HG02943 (cell line): ENCODE data around the gene SLC6A5.

ENCODE experiments used
- ATAC-seq: cut with Tn5 transposase; IDR thresholded peaks from one replicate; pipeline ENCODE4 v1.9.1; 2021; ENCODE audit warnings: mild to moderate bottlenecking, low read depth, moderate library complexity; ENCODE audit not compliant: unreplicated experiment

The SLC6A5 gene

GRCh38 chr11:20618083-20618482 lies 18.7 kb downstream of the SLC6A5 start:
- no peak for ATAC-seq

DNA sequence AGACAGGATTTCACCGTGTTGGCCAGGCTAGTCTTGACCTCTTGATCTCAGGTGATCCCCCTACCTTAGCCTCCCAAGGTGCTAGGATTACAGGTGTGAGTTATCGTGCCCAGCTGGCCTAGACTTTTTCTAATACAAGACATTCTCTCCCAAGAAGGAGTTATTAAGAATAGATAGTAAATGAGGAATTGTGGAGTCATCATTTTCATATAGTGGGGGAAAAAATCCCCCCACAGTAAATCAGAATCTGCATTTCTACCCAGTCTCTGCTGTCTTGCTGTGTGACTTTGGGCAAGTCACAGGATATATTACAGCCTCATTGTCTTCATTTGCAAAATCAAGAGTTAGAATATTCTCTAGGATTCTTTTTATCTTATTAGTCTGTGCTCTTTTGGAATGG lies 21.6 kb downstream of the SLC6A5 start:
- no peak for ATAC-seq

- no peak for ATAC-seq
Observed at GRCh38 chr11:20621679-20622078, 22.3 kb downstream of the SLC6A5 start.

DNA sequence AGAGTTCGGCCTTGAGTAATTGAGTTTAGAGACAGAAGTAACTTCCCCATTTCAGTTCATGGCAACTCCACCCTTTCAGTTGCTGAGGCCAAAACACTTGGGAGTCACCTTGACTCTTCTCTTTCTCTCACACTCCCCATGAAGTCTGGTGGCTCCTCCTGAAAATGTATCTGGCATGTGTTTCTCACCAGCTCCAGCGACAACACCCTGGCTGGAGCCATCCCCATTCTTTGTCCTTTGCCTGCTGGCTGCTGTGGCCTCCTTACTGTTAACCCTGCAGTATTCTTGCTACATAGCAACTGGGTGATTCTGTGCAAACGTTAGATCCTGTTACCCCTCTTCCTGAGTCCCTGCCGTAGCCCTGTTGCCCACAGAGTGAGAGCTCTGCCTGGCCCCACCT lies 23.8 kb downstream of the SLC6A5 start:
- ATAC-seq = no peak

DNA sequence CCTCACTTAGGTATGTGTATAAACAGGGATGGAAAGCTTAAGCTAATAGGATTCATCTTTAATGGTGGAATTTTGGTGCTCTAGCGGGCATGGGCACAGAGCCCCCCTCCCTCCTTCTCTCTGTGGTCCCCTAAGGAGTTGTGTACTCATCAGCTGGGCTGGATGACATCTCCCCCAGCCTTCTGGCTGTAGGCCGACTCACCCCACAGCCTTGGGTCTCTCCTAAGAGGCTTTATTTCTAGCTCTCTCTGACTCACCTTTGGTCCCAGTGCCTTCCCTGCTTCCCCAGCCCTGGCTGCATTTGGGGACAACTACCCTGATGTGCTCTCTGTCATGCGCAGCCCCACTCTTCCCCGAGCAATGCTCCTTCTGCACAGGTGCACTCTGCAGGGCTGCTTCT lies 26.9 kb downstream of the SLC6A5 start:
- ATAC-seq = no peak

- no peak for ATAC-seq
Observed at GRCh38 chr11:20627026-20627425, 27.6 kb downstream of the SLC6A5 start.

DNA sequence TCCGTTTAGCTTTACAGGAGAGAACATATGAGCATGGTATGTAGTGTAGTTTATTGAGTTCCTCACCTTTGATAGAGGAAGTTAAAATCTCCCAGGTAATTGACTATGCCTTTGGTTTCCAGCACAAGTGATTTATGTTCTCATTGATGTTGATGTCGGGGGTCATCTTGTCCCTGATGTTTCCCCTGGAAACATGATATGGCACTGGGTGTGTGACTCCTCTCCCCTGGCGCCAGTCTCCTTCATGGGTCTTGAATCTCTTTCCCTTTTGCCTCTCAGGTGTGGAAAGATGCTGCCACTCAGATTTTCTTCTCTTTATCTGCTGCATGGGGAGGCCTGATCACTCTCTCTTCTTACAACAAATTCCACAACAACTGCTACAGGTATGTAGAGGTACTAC lies 28.3 kb downstream of the SLC6A5 start:
- no peak for ATAC-seq

DNA sequence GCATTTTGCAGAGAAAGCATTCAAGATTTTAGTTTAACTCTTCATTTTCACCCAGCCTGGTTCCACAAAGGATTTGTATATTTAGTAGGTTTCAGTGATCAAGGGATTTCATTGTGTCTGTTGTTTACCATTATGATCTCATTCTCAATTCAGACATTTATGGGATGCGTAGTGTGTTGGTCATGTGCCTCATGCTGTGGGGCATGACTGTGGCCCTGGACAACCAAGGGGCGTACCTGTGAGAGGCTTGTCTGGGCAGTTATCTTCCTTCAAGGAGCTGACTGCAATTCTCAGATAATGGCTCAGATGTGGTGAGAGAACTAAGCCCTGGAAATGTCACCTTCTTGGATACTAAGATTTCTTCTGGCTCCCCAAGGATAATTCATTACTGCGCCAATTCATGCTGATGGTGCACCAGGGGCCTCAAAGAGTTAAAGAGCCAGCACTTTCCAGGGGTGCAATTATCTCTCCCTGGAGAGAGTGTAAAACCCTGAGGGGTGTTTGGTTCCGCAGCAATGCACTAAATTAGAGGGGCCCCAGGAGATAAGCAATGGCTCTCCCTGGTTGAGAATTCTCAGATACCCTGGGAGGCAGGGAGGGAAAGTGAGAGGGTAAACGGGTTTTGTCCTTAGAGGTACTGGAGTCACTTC lies 32.2 kb downstream of the SLC6A5 start:
- no peak for ATAC-seq

GRCh38 chr11:20632169-20632532 lies 32.7 kb downstream of the SLC6A5 start:
- ATAC-seq = no peak

GRCh38 chr11:20634044-20634443 lies 34.6 kb downstream of the SLC6A5 start:
- ATAC-seq = no peak

GRCh38 chr11:20634781-20635180 lies 35.4 kb downstream of the SLC6A5 start:
- no peak for ATAC-seq

GRCh38 chr11:20638074-20638473 lies 38.7 kb downstream of the SLC6A5 start:
- no peak for ATAC-seq

DNA sequence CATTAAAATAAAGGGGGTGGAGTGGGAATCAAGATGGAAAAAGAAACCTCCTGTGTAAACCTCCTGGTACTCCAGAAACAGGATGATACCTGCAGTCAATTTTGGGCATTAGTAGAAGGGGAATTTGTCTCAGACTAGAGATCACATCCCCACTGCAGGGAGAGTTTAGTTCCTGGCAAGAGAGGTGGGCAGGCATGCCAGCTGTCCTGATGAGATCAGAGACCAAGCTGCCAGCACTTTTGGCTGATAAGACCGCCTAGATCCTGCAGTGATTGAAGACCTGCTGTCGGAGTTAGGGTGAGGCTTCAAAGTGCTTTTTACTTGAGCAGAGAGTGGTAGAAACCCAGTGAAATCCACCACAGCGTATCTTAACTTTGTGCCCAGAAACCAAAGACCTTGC lies 40.3 kb downstream of the SLC6A5 start:
- ATAC-seq = no peak

DNA sequence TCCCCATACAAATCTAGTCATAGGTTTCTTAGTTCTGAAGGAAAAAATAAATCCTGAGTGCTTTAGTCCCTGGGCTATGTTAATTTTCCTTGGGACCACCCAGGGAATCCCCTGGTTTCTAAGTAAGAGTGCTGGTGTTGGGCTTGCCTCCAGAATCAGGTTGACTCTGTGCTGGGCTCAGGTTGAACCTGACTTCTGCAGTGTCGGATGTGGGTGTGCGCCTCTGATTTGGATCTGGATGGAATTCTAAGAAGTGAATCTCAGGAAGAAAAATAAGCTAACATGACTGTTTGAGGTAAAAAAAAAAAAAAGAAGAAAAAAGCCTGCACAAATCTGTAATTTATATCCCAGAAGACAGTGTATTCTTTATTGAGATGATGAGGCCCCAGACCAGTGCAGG lies 41.0 kb downstream of the SLC6A5 start:
- ATAC-seq = no peak

DNA sequence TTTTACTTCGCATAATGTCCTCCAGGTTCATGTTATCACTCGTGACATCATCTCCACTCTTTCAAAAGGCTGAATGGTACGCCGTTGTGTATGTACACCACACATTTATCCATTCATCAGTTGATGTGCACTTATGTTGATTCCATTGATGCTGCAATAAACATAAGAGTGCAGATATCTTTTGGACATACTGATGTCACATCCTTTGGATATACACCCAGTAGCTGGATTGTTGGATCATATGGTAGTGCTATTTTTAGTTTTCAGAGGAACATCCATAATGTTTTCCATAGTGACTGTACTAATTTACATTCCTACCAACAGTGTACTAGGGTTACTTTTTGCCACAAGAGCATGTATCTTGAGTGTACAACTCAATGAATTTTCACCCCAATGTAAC lies 45.0 kb downstream of the SLC6A5 start:
- no peak for ATAC-seq

DNA sequence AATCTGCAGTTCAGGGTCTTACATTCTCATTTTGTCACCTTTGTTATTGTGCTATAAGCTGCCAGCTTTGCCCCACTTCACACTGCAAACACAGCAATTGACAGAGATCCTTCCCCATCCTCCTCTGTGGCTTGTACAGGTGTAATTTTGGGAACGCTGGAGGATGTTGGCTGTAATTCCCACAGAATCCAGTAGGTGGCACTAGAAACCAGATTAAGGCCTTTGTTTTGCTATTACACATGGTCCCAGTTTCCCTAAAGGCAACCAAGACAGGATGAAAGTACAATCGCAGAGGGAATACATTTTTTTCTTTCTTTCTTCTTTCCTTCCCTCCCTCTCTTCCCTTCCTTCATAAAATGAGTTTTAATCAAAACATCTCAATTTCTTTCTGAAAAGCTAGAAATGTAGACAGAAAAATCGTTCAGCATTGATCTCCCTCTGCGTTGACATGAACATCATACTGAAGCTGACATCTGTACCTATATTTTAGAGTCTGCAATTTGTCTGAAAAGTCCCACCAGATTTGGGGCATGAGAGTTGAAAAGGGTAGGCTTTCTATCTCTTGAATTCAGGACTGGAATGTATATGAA lies 48.7 kb downstream of the SLC6A5 start:
- no peak for ATAC-seq

- no peak for ATAC-seq
Observed at GRCh38 chr11:20652150-20652806, 52.9 kb downstream of the SLC6A5 start.

GRCh38 chr11:20654038-20654437 lies 54.6 kb downstream of the SLC6A5 start:
- no peak for ATAC-seq

DNA sequence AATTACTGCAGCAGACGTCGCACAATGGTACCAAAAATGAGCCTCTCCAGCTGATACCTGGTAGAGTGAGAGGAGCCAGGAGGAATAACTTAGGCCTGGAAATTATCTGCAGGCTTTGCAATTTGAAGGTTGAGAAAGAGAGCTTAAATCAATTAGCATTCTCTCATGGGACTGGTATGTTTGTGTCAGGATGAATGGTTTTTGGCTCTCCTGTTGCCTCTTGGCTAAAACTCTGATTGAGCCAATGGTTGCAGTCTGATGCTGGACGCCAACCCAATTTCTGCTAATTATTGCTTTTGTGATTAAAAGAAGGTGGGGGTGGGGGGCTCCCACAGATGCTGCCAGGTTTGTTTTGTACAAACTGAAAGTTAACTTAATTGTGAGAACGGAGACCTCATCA lies 57.5 kb downstream of the SLC6A5 start:
- ATAC-seq = no peak

- ATAC-seq = no peak
Observed at GRCh38 chr11:20658135-20658534, 58.7 kb downstream of the SLC6A5 start.

- ATAC-seq = no peak
Observed at GRCh38 chr11:20661445-20661844, 62.0 kb downstream of the SLC6A5 start.

DNA sequence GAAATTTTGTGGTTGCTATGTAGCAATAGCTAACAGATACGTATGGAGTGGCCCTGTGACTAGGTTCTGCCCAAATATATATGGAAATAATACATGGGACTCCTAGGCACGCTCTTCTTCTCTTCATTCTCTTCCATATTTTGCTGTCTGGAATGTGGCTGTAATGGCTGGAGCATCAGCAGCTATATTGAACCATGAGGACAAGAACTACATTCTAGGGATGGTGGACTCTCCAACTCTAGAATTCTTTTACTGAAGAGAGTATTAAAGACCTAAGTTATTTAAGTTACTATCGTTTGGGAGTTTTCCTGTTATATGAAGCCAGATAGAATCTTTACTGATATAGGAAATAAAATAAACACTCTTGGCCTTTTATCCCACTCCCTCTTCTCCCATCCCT lies 62.4 kb downstream of the SLC6A5 start:
- ATAC-seq = no peak
